HepG2 (cell line): ENCODE results near the gene ASF1B. TPM values are rescaled to one million over a fixed set of nuclear protein-coding genes. Genes with fewer than 3 reads are reported as not detected.
A peak's percentile ranks its signal among the peaks of the same experiment; 100 is the strongest.

Experiments
- ARHGAP35 ChIP-seq: sonication (generic); formaldehyde crosslinking; IDR thresholded peaks from 2 replicates; pipeline ENCODE4 v1.9.0; 2022; ENCODE audit warnings: mild to moderate bottlenecking, inconsistent platforms, moderate library complexity, missing genetic modification reagents, borderline replicate concordance
- CC2D1A ChIP-seq: sonication (generic); formaldehyde crosslinking; IDR thresholded peaks from 2 replicates; pipeline ENCODE4 v1.8.1; 2023; ENCODE audit warnings: mild to moderate bottlenecking, missing genetic modification reagents
- FOXK1 ChIP-seq: sonication (generic); formaldehyde crosslinking; IDR thresholded peaks from 2 replicates; pipeline ENCODE4 v1.4.0; 2020; ENCODE audit warnings: low read depth, missing genetic modification reagents, borderline replicate concordance
- HOXA3 ChIP-seq: sonication (generic); formaldehyde crosslinking; IDR thresholded peaks from 2 replicates; pipeline ENCODE4 v1.5.0; 2020; ENCODE audit warnings: missing genetic modification reagents
- KAT8 ChIP-seq: IDR thresholded peaks from 2 replicates; pipeline ENCODE4 v1.6.1; 2016; ENCODE audit warnings: missing genetic modification reagents, missing compliant biosample characterization
- MEF2D ChIP-seq: sonication (generic); formaldehyde crosslinking; IDR thresholded peaks from 2 replicates; pipeline ENCODE4 v1.5.1; 2020; ENCODE audit warnings: mild to moderate bottlenecking, missing genetic modification reagents
- NCOR1 ChIP-seq: fragments of 200-600 bp; sonication (generic); IDR thresholded peaks from 2 replicates; pipeline ENCODE4 v1.7.0; 2017; ENCODE audit warnings: antibody characterized with exemption, low read length, borderline replicate concordance
- PLRG1 ChIP-seq: fragments of 450-650 bp; conservative IDR thresholded peaks from 2 replicates; pipeline ENCODE4 v1.6.1; 2016
- POLR2AphosphoS2 ChIP-seq: IDR thresholded peaks from 2 replicates; pipeline ENCODE4 v1.6.1; 2011; ENCODE audit warnings: low read depth, low read length, improper control_type of control experiment
- PRMT3 ChIP-seq: sonication (generic); formaldehyde crosslinking; IDR thresholded peaks from 2 replicates; pipeline ENCODE4 v1.8.1; 2022; ENCODE audit warnings: low read depth, mild to moderate bottlenecking, moderate library complexity, missing genetic modification reagents, borderline replicate concordance
- SALL2 ChIP-seq: sonication (generic); formaldehyde crosslinking; IDR thresholded peaks from 2 replicates; pipeline ENCODE4 v1.8.1; 2023; ENCODE audit warnings: mild to moderate bottlenecking, missing genetic modification reagents, inconsistent platforms
- TCF7L2 ChIP-seq: IDR thresholded peaks from 2 replicates; pipeline ENCODE4 v1.6.1; 2011; ENCODE audit warnings: mild to moderate bottlenecking, low read depth, low read length, moderate library complexity
- polyA plus RNA-seq, 8 experiments: library from polyadenylated mRNA; depleted of rRNA in 3 of 8; stranded (reverse) in 7 of 8; unstranded in 1 of 8; fragments of >200 nt; fragmentation: Illumina TruSeq in 4 of 8; extraction: Trizol in 4 of 8; gene quantifications; 2 replicates each; pipeline versions ENCODE4 v1.2.1 to v1.2.3, GENCODE V29; 2011 to 2016; ENCODE audit warnings: low read depth in 4 of 8, missing spikeins in 1 of 8, mixed read lengths in 1 of 8; ENCODE audit not compliant: insufficient read depth in 1 of 8
- total RNA-seq, 5 experiments: library from RNA; depleted of rRNA; stranded (reverse); fragments of >200 nt; fragmentation: Illumina TruSeq; extraction: Trizol; gene quantifications; 2 replicates each; pipeline ENCODE4 v1.2.3, GENCODE V29; 2016; ENCODE audit warnings: low read depth in 1 of 5
- TF ChIP-seq, protein P1 (sequence below): fragments of 450-650 bp; IDR thresholded peaks from 2 replicates; pipeline ENCODE4 v1.6.1; 2017; ENCODE audit warnings: mild to moderate bottlenecking
- TF ChIP-seq, protein P2 (sequence below): sonication (generic); formaldehyde crosslinking; IDR thresholded peaks from 2 replicates; pipeline ENCODE4 v1.8.0; 2023; ENCODE audit warnings: mild to moderate bottlenecking, missing genetic modification reagents
- TF ChIP-seq, protein P3 (sequence below): IDR thresholded peaks from 2 replicates; pipeline ENCODE4 v1.6.1; 2016; ENCODE audit warnings: missing biosample characterization, missing genetic modification reagents, low read depth
- TF ChIP-seq, protein P4 (sequence below): sonication (generic); formaldehyde crosslinking; IDR thresholded peaks from 2 replicates; pipeline ENCODE4 v1.5.0; 2020; ENCODE audit warnings: mild to moderate bottlenecking, missing genetic modification reagents
- TF ChIP-seq, protein P5 (sequence below): sonication (generic); formaldehyde crosslinking; IDR thresholded peaks from 2 replicates; pipeline ENCODE4 v1.4.0; 2020; ENCODE audit warnings: mild to moderate bottlenecking, missing genetic modification reagents
- TF ChIP-seq, protein P6 (sequence below): IDR thresholded peaks from 2 replicates; pipeline ENCODE4 v1.6.1; 2018; ENCODE audit warnings: missing genetic modification reagents

The ASF1B gene
- total and polyA plus RNA-seq, 2 of the 13 experiments (the other 11 are each of a cell fraction or from before 2014, with no cell fraction given): 18.2 to 24.8 TPM

DNA sequence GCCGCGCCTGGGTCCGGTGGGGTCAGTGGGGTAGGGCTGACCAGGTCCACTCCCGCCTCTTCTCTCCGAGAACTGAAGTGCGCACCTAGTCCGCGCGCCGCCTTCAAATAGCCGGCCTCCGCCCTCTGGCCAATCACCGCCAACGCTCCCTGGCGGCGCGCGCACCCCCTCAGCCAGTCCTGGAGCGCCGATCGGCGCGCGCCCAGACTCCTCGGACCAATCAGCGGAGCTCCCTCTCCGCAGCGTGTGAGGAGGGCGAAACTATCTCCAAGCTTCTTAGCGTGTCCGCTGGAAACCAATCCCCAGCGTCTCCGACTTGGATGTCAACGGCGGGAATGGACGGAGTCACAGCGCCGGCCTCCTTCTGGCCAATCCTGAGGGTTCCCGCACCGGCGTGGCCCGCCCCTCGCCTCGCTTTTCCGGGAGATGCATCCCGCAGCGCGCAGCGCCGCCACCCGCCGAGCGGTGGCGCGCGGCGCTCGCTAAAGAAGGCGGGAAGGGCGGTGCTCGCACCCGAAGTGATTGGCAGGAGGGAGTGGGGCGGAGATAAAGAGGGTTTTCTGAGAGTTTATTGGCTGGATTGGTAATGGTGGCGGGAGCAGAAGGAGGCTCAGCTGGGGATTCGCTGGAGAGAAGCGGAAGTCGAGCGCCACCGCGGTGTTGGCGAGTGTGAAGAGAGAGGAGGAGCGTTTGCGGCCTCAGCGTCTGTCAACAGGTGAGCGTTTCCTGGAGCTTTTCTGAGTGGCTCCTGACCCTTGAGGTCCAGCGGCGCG is at the start of gene ASF1B (continued):
- TF ChIP-seq, protein P1, sequence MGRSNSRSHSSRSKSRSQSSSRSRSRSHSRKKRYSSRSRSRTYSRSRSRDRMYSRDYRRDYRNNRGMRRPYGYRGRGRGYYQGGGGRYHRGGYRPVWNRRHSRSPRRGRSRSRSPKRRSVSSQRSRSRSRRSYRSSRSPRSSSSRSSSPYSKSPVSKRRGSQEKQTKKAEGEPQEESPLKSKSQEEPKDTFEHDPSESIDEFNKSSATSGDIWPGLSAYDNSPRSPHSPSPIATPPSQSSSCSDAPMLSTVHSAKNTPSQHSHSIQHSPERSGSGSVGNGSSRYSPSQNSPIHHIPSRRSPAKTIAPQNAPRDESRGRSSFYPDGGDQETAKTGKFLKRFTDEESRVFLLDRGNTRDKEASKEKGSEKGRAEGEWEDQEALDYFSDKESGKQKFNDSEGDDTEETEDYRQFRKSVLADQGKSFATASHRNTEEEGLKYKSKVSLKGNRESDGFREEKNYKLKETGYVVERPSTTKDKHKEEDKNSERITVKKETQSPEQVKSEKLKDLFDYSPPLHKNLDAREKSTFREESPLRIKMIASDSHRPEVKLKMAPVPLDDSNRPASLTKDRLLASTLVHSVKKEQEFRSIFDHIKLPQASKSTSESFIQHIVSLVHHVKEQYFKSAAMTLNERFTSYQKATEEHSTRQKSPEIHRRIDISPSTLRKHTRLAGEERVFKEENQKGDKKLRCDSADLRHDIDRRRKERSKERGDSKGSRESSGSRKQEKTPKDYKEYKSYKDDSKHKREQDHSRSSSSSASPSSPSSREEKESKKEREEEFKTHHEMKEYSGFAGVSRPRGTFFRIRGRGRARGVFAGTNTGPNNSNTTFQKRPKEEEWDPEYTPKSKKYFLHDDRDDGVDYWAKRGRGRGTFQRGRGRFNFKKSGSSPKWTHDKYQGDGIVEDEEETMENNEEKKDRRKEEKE: no peak
- 0 out of 2 replicates have a peak, but pooled peaks have one; percentile 82 for TF ChIP-seq CC2D1A (CRISPR knock-in tag)
- TF ChIP-seq, protein P2, sequence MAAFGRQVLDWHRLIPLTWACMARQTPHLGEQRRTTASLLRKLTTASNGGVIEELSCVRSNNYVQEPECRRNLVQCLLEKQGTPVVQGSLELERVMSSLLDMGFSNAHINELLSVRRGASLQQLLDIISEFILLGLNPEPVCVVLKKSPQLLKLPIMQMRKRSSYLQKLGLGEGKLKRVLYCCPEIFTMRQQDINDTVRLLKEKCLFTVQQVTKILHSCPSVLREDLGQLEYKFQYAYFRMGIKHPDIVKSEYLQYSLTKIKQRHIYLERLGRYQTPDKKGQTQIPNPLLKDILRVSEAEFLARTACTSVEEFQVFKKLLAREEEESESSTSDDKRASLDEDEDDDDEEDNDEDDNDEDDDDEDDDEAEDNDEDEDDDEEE: peak; percentile 87
- no peak; the same call in 1 of the 2 replicates for TF ChIP-seq FOXK1
- TF ChIP-seq PLRG1: no peak
- TF ChIP-seq ARHGAP35 (CRISPR knock-in tag): no peak
- no peak; the same call in 1 of the 2 replicates for TF ChIP-seq PRMT3 (CRISPR knock-in tag)
- no peak for TF ChIP-seq NCOR1
- TF ChIP-seq, protein P3, sequence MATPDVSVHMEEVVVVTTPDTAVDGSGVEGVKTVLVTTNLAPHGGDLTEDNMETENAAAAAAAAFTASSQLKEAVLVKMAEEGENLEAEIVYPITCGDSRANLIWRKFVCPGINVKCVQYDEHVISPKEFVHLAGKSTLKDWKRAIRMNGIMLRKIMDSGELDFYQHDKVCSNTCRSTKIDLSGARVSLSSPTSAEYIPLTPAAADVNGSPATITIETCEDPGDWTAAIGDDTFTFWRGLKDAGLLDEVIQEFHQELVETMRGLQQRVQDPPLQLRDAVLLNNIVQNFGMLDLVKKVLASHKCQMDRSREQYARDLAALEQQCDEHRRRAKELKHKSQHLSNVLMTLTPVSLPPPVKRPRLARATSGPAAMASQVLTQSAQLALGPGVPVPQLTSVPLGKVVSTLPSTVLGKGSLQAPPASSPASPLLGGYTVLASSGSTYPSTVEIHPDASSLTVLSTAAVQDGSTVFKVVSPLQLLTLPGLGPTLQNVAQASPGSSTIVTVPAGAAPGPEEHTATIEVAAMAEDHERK (CRISPR knock-in tag): peak; percentile 69; the same call in 1 of the 2 replicates
- TF ChIP-seq, protein P4, sequence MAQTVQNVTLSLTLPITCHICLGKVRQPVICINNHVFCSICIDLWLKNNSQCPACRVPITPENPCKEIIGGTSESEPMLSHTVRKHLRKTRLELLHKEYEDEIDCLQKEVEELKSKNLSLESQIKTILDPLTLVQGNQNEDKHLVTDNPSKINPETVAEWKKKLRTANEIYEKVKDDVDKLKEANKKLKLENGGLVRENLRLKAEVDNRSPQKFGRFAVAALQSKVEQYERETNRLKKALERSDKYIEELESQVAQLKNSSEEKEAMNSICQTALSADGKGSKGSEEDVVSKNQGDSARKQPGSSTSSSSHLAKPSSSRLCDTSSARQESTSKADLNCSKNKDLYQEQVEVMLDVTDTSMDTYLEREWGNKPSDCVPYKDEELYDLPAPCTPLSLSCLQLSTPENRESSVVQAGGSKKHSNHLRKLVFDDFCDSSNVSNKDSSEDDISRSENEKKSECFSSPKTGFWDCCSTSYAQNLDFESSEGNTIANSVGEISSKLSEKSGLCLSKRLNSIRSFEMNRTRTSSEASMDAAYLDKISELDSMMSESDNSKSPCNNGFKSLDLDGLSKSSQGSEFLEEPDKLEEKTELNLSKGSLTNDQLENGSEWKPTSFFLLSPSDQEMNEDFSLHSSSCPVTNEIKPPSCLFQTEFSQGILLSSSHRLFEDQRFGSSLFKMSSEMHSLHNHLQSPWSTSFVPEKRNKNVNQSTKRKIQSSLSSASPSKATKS: no peak
- TF ChIP-seq, protein P5, sequence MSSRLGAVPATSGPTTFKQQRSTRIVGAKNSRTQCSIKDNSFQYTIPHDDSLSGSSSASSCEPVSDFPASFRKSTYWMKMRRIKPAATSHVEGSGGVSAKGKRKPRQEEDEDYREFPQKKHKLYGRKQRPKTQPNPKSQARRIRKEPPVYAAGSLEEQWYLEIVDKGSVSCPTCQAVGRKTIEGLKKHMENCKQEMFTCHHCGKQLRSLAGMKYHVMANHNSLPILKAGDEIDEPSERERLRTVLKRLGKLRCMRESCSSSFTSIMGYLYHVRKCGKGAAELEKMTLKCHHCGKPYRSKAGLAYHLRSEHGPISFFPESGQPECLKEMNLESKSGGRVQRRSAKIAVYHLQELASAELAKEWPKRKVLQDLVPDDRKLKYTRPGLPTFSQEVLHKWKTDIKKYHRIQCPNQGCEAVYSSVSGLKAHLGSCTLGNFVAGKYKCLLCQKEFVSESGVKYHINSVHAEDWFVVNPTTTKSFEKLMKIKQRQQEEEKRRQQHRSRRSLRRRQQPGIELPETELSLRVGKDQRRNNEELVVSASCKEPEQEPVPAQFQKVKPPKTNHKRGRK (CRISPR knock-in tag): no peak
- TF ChIP-seq SALL2 (CRISPR knock-in tag): peak; percentile 71; the same call in 1 of the 2 replicates
- peak; percentile 17 for TF ChIP-seq MEF2D
- TF ChIP-seq, protein P6, sequence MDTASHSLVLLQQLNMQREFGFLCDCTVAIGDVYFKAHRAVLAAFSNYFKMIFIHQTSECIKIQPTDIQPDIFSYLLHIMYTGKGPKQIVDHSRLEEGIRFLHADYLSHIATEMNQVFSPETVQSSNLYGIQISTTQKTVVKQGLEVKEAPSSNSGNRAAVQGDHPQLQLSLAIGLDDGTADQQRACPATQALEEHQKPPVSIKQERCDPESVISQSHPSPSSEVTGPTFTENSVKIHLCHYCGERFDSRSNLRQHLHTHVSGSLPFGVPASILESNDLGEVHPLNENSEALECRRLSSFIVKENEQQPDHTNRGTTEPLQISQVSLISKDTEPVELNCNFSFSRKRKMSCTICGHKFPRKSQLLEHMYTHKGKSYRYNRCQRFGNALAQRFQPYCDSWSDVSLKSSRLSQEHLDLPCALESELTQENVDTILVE: peak; percentile 78
- peak; percentile 90 for TF ChIP-seq KAT8 (CRISPR knock-in tag)
- no peak for TF ChIP-seq POLR2AphosphoS2
- TF ChIP-seq HOXA3 (CRISPR knock-in tag): peak; percentile 34; the same call in 1 of the 2 replicates
- no peak for TF ChIP-seq TCF7L2
